Fibroblast of lung (primary cell): ENCODE results near the gene RGS17. TPM values are rescaled to one million over a fixed set of nuclear protein-coding genes. Genes with fewer than 3 reads are reported as not detected.
"Not testable (repeated sequence)": the region's sequence is repeated elsewhere in the genome, so short reads cannot be mapped to it uniquely, and the experiment has no call there.

Experiments
- DNase-seq, 2 donors: peaks; one replicate each; pipeline versions ENCODE4 v3.0.0 to v3.0.0-alpha.2; 2010; ENCODE audit warnings: low read depth in 2 of 2
- H2AFZ ChIP-seq: 2 replicates; pipeline ENCODE4 v1.5.1; 2012; ENCODE audit warnings: low read length, control low read depth, inconsistent platforms
- H3K27ac ChIP-seq: 2 replicates; pipeline ENCODE4 v1.5.1; 2011; ENCODE audit warnings: low read length, control low read depth; ENCODE audit not compliant: insufficient read depth
- H3K27me3 ChIP-seq: 2 replicates; pipeline ENCODE4 v1.5.1; 2011; ENCODE audit warnings: mild to moderate bottlenecking, low read length; ENCODE audit not compliant: control insufficient read depth, insufficient read depth
- H3K36me3 ChIP-seq: 2 replicates; pipeline ENCODE4 v1.5.1; 2011; ENCODE audit warnings: low read length; ENCODE audit not compliant: control insufficient read depth, insufficient read depth
- H3K4me1 ChIP-seq: 2 replicates; pipeline ENCODE4 v1.5.1; 2011; ENCODE audit warnings: low read length; ENCODE audit not compliant: control insufficient read depth, insufficient read depth; ENCODE audit errors: extremely low read depth
- H3K4me2 ChIP-seq: 2 replicates; pipeline ENCODE4 v1.5.1; 2011; ENCODE audit warnings: low read length, control low read depth; ENCODE audit not compliant: insufficient read depth; ENCODE audit errors: extremely low read depth
- H3K4me3 ChIP-seq, 4 experiments: fragments of 200-600 bp in 1 of 4; sonication (generic) in 1 of 4; replicated peaks in 1 of 4; 2 replicates each; pipeline ENCODE4 v1.5.1; 2011 to 2016; ENCODE audit warnings: low read length in 4 of 4, low read depth in 3 of 4, mild to moderate bottlenecking in 3 of 4, control low read depth in 2 of 4, inconsistent platforms in 1 of 4, mixed read lengths in 1 of 4; ENCODE audit not compliant: insufficient read depth in 1 of 4; ENCODE audit errors: control extremely low read depth in 1 of 4
- H3K79me2 ChIP-seq: 2 replicates; pipeline ENCODE4 v1.5.1; 2012; ENCODE audit warnings: mild to moderate bottlenecking, low read length, inconsistent platforms; ENCODE audit not compliant: control insufficient read depth, insufficient read depth
- H3K9ac ChIP-seq: 2 replicates; pipeline ENCODE4 v1.5.1; 2011; ENCODE audit warnings: mild to moderate bottlenecking, low read length, control low read depth; ENCODE audit not compliant: insufficient read depth
- H3K9me3 ChIP-seq: 2 replicates; pipeline ENCODE4 v1.5.1; 2012; ENCODE audit warnings: low read depth, low read length; ENCODE audit not compliant: control insufficient read depth, insufficient read depth
- H4K20me1 ChIP-seq: 2 replicates; pipeline ENCODE4 v1.5.1; 2011; ENCODE audit warnings: low read length; ENCODE audit not compliant: control insufficient read depth, insufficient read depth; ENCODE audit errors: extremely low read depth
- CTCF ChIP-seq, 2 donors: IDR thresholded peaks in 1 of 2; conservative IDR thresholded peaks in 1 of 2; 1 replicate in 1 of 2; 2 replicates in 1 of 2; pipeline ENCODE4 v1.5.1; 2011 to 2012; ENCODE audit warnings: low read length in 2 of 2, control low read depth in 1 of 2, inconsistent platforms in 1 of 2, low read depth in 1 of 2, mild to moderate bottlenecking in 1 of 2
- EZH2 ChIP-seq: IDR thresholded peaks from 2 replicates; pipeline ENCODE4 v1.5.1; 2012; ENCODE audit warnings: low read length, control low read depth, mild to moderate bottlenecking; ENCODE audit errors: missing control alignments
- polyA plus RNA-seq, 2 donors: library from polyadenylated mRNA; depleted of rRNA in 1 of 2; stranded (reverse) in 1 of 2; unstranded in 1 of 2; fragments of >200 nt; gene quantifications; 2 replicates each; pipeline ENCODE4 v1.2.1, GENCODE V29; 2011 to 2012; ENCODE audit warnings: missing spikeins in 1 of 2
- total RNA-seq: library from RNA; depleted of rRNA; stranded (reverse); fragments of >200 nt; gene quantifications from 2 replicates; pipeline ENCODE4 v1.2.1, GENCODE V29; 2014

RGS17 gene
- total and polyA plus RNA-seq, 2 donors (not counting 1 experiment from before 2014, with no cell fraction given) = 2.1 to 10.2 TPM

- Histone ChIP-seq H3K4me3 (no peak overlapping the region), H3K36me3 (peaks cover 5% of the 10 kb centered on the region), H3K4me1 (no peaks in the 10 kb centered on the region), H3K4me2 (no peak overlapping the region), H2AFZ (no peak overlapping the region), H3K9ac (no peak overlapping the region), H3K27ac (no peak overlapping the region), H3K27me3 (no peaks in the 10 kb centered on the region), H3K9me3 (no peaks in the 10 kb centered on the region), H4K20me1 (no peaks in the 10 kb centered on the region), H3K79me2 (peaks cover 23% of the 10 kb centered on the region)
- TF ChIP-seq EZH2 (no peak), CTCF (conservative IDR thresholded peaks at IDR 0.05 in 1 of 2, IDR thresholded peaks at IDR 0.05 in 1 of 2; ENCODE audit: low read depth in 1 of 2, low read length in 2 of 2) (no peak)
- no peak for DNase-seq
These were observed 161.2 kb downstream of the RGS17 start for GRCh38 chr6:152969688-152970418.

DNA sequence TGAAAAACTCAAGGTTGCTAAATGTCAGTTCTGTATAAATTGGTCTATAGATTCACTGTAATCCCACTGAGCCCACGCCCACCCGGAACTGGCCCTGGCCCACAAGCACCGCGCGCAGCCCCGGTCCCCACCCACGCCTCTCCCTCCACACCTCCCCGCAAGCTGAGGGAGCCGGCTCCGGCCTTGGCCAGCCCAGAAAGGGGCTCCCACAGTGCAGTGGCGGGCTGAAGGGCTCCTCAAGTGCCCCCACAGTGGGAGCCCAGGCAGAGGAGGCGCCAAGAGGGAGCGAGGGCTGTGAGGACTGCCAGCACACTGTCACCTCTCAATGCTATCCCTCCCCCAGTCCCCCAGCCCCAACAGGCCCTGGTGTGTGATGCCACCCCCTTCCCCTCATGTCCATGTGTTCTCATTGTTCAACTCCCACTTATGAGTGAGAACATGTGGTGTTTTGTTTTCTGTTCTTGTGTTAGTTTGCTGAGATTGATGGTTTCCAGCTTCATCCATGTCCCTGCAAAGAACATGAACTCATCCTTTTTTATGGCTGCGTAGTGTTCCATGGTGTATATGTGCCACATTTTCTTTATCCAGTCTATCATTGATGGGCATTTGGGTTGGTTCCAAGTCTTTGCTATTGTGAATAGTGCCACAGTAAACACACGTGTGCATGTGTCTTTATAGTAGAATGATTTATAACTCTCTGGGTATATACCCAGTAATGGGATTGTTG is 164.8 kb downstream of the RGS17 start:
- H3K4me1 ChIP-seq, H2AFZ ChIP-seq, H3K9me3 ChIP-seq, H3K36me3 ChIP-seq, H3K9ac ChIP-seq, DNase-seq, H3K4me3 ChIP-seq, H3K79me2 ChIP-seq, H3K27me3 ChIP-seq, H3K27ac ChIP-seq, H3K4me2 ChIP-seq, H4K20me1 ChIP-seq: not testable (repeated sequence)

GRCh38 chr6:152959333-152959732 is 171.7 kb downstream of the RGS17 start:
- no peak overlapping the region for H3K4me3 ChIP-seq

More at GRCh38 chr6:152959333-152959732, 171.7 kb downstream of the RGS17 start:
- TF ChIP-seq EZH2 (no peak), CTCF (conservative IDR thresholded peaks at IDR 0.05 in 1 of 2, IDR thresholded peaks at IDR 0.05 in 1 of 2; ENCODE audit: low read depth in 1 of 2, low read length in 2 of 2) (no peak)
- Histone ChIP-seq H4K20me1 (no peaks in the 10 kb centered on the region), H3K9me3 (no peaks in the 10 kb centered on the region), H3K36me3 (no peaks in the 10 kb centered on the region), H2AFZ (no peak overlapping the region), H3K27me3 (no peaks in the 10 kb centered on the region), H3K79me2 (no peaks in the 10 kb centered on the region), H3K4me1 (no peaks in the 10 kb centered on the region), H3K4me2 (no peak overlapping the region), H3K9ac (no peak overlapping the region), H3K27ac (no peak overlapping the region)
- DNase-seq = no peak
